Measurements from ENCODE around the gene L3MBTL1.

DNA sequence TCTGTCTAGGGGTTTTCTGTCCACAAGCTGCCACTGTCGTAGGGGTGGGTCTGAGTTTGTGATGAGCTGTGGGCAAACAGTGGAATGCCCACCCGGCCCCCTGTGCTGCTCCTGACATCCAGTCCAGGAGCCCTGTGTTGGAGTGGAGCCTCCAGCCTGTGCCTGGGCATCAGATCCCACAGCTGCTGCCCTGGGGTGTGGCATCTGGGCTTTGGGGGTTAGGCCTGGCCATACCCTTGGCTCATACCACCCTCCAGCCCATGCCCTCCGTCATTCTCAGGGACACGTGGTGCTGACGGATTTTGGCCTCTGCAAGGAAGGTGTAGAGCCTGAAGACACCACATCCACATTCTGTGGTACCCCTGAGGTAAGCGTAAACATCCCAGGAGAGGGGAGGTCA is 64.3 kb downstream of the L3MBTL1 start:
- TF ChIP-seq CTCF (conservative IDR thresholded peaks at IDR 0.05; ENCODE audit: low read length) (no peak), EZH2phosphoT487 (IDR thresholded peaks at IDR 0.05; ENCODE audit: borderline replicate concordance) (no peak)

All from Loucy (cell line).